ENCODE data around the gene RAB4A.
"Not testable (repeated sequence)": the region's sequence is repeated elsewhere in the genome, so short reads cannot be mapped to it uniquely, and the experiment has no call there.

The RAB4A gene

GRCh38 chr1:229287267-229287666, 16.4 kb downstream of the RAB4A start:
- no peak for DNase-seq (ENCODE audit: low spot score)

GRCh38 chr1:229288516-229288915, 17.6 kb downstream of the RAB4A start:
- TF ChIP-seq CTCF (IDR thresholded peaks at IDR 0.05; ENCODE audit: extremely low read depth, missing control alignments) = no peak
- DNase-seq (ENCODE audit: low spot score) = no peak

More at GRCh38 chr1:229287267-229287666, 16.4 kb downstream of the RAB4A start:
- no peak for TF ChIP-seq CTCF (IDR thresholded peaks at IDR 0.05; ENCODE audit: extremely low read depth, missing control alignments)

- not testable (repeated sequence) for DNase-seq (ENCODE audit: low spot score)
These were observed 20.8 kb downstream of the RAB4A start for GRCh38 chr1:229291686-229292085.

GRCh38 chr1:229293528-229294204, 22.8 kb downstream of the RAB4A start:
- no peak for DNase-seq (ENCODE audit: low spot score)
- TF ChIP-seq CTCF (IDR thresholded peaks at IDR 0.05; ENCODE audit: extremely low read depth, missing control alignments) = no peak

- no peak for TF ChIP-seq CTCF (IDR thresholded peaks at IDR 0.05; ENCODE audit: extremely low read depth, missing control alignments)
- DNase-seq (ENCODE audit: low spot score) = no peak
These were observed 24.8 kb downstream of the RAB4A start for GRCh38 chr1:229295745-229296144.

GRCh38 chr1:229296541-229296941, 25.6 kb downstream of the RAB4A start:
- TF ChIP-seq CTCF (IDR thresholded peaks at IDR 0.05; ENCODE audit: extremely low read depth, missing control alignments) = no peak
- no peak for DNase-seq (ENCODE audit: low spot score)

- DNase-seq (ENCODE audit: low spot score) = no peak
- TF ChIP-seq CTCF (IDR thresholded peaks at IDR 0.05; ENCODE audit: extremely low read depth, missing control alignments) = no peak
These were observed 26.8 kb downstream of the RAB4A start for GRCh38 chr1:229297746-229298145.

GRCh38 chr1:229298420-229298819, 27.5 kb downstream of the RAB4A start:
- DNase-seq (ENCODE audit: low spot score) = no peak
- TF ChIP-seq CTCF (IDR thresholded peaks at IDR 0.05; ENCODE audit: extremely low read depth, missing control alignments) = no peak

Measured in GM20000 (cell line).